GM18505 (cell line): ENCODE data around the gene CYLD.
A peak's percentile ranks its signal among the peaks of the same experiment; 100 is the strongest.

Source experiments
- ATAC-seq: cut with Tn5 transposase; IDR thresholded peaks from one replicate; pipeline ENCODE4 v1.9.1; 2021; ENCODE audit not compliant: unreplicated experiment
- POLR2A ChIP-seq: IDR thresholded peaks from 4 replicates; pipeline ENCODE4 v1.6.1; 2011; ENCODE audit warnings: borderline replicate concordance; ENCODE audit not compliant: insufficient read depth, insufficient read length; ENCODE audit errors: extremely low read depth

The CYLD gene

DNA sequence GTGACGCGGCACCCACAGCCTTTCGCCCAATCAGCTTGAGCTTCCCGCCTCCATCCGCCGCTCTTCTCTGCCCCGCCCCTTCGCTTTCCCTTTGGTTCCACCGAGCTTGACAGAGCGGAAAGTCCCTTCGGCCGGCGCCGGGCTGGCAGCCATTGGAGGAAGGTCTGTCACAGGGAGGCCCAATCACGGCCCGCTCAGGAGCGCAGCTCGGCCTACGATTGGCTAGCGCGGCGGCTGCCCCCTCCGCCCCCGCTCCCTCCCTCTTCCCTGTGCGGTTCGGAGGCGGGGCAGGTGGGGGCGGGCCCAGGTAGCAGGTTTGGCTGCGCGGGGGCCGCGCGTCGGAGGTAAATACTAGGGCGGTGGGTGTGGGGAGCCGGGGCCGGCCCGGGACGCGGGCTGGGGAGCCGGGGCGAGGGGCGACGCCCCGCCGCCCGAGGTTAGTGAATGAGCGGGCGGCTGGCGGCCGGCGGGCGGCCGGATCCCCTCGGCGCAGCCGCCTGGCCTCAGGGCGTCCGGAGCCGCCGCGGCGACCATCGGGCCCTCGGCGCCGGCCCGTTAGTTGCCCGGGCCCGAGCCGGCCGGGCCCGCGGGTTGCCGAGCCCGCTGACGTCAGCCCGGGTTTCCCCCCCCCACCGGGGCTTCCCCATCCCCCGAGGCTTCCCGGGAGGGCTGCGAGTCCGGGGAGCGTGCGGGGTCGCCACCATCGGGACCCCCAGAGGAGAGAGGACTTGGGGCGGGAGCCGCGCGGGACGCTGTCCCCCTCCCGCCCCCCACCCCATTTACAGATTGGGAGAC is at the start of gene CYLD:
TSS of gene CYLD (plus strand) at position 306 of the 795 bp plus-strand sequence. CDS start 7,613 bp downstream, outside the sequence.
- peak; percentile 88 for ATAC-seq
- TF ChIP-seq POLR2A = peak; percentile 54

DNA sequence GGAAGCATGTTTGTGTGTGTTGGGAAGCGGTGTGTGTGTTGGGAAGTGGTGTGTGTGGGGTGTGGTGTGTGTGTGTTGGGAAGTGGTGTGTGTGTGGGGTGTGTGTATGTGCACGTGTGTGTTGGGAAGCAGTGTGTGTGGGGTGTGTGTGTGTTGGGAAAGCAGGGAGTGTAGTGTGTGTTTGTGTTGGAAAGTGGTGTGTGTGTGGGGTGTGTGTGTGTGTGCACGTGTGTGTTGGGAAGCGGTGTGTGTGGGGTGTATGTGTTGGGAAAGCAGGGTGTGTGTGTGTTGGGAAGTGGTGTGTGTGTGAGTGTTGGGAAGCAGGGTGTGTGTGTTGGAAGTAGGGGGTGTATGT is 49.3 kb upstream of the CYLD start:
- no peak for ATAC-seq

DNA sequence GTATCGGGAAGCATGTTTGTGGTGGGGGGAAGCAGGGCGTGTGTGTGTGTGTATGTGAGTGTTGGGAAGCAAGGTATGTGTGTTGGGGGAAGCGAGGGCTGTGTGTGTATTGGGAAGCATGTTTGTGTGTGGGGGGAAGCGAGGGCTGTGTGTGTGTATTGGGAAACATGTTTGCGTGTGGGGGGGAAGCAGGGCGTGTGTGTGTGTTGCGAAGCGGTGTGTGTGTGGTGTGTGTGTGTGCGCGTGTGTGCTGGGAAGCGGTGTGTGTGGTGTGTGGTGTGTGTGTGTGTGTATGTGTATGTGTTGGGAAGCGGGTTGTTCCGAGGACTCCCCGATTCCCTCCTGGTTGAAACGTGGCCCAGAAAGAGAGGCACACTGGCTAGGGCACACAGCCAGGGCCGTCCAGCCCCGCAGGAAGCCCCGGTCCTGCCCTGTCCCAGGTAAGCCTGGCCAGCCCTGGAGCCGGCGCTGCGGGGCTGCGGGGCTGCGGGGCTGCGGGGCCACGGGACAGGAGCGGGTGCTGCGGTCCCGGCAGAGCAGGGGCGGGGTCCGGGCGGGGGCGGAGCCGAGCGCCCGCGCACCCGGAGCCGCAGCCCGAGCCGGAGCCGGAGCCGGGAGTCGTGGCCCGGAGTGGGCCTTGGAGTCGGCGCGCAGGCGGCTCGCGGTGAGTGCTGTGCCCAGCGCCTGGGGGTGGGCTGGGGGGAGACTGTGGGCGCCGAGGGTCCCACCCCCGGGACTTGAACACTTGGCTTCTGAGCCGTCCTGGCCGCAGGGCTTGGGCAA is 48.7 kb upstream of the CYLD start, which contains the start of gene NOD2:
TSS of gene NOD2 (plus strand) at position 608 of the 783 bp plus-strand sequence. CDS start 5,890 bp downstream, outside the sequence.
- peak; percentile 49 for TF ChIP-seq POLR2A

More for the DNA sequence above, 49.3 kb upstream of the CYLD start:
- TF ChIP-seq POLR2A = no peak

DNA sequence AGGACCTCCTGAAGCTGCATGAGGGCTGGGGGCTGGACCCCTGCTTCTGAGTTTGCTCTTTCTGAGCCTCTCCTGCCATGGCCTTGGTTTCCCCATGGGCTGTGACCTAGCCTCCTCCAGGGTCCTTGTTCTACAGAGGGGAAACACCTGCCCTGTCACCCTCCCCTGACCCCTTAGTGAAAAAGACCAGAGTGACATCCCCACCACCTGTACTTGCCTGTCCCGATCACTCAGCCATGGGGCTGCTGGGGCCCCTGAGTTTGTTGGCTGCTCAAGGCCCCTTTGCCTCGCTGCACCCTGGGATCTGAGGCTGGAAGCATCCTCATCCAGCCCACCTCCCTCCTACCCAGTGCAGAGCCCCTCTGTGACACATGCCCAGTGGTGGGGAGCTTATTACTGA is 47.7 kb upstream of the CYLD start:
- ATAC-seq = peak; percentile 25
- no peak for TF ChIP-seq POLR2A

More for the DNA sequence above, 48.7 kb upstream of the CYLD start, which contains the start of gene NOD2:
- ATAC-seq = no peak

DNA sequence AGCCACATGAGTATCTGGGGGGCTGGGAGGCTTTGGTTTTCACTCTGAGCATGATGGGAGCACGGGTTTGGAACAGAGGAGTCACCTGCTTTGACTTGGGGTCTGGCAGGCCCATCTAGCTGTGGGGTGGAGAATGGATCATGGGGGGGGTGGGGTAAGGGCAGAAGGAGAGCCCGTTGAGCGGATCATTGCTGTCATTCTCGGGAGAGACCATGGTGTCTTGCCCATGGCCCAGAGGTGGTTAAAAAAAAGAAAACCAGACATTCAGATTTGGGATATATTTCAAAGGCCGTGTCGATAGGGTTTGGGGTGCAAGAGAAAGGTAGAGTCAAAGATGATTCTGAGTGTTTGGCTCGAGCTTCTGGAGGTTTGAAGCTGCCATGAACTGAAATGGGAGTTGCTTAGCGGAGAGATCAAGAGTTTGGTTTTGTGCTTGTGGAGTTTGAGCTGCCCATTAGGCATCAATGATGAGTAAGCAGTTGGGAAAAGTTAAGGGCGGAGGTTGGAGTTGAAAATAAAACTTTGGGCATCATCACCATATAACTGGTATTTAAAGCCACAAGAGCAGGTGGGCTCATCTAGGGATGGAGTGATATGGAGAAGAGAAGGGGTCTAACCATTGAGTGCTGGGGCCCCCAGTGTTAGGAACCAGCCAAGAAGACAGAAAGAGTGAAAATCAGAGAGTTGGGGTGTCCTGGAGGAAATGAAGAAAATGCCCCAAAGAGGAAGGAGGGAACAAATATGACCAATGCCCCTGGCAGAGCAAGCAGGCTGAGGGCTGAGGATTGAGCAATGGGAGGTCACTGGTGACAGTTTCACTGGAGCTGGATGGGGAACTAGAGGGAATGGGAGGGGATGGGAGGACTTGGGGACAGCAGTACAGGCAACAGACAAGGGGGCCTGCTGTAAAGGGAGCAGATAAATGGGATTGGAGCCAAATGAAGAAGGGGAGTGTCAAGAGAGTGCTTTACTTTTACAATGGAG is 46.6 kb upstream of the CYLD start:
- TF ChIP-seq POLR2A = no peak
- ATAC-seq = no peak

DNA sequence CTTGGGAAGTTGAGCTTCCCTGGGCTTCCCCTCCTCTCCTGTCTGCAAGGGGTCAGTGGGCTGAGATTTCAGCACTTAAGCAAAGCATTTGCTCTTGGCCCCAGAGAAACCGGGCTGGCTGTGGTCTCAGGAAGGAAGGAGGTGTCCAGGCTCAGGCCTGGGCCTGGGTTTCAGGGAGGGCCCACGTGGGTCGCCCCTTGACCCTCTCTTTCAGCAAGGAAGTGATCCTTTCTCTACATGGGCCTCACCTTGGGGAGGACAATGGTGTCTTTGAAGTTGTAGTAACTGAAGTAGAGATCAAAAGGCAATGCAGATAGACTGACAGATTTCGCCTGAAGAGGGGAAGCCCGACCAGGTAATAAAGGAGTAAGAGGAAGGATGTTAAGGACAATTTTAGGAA is 45.8 kb upstream of the CYLD start:
- no peak for TF ChIP-seq POLR2A
- ATAC-seq = no peak

DNA sequence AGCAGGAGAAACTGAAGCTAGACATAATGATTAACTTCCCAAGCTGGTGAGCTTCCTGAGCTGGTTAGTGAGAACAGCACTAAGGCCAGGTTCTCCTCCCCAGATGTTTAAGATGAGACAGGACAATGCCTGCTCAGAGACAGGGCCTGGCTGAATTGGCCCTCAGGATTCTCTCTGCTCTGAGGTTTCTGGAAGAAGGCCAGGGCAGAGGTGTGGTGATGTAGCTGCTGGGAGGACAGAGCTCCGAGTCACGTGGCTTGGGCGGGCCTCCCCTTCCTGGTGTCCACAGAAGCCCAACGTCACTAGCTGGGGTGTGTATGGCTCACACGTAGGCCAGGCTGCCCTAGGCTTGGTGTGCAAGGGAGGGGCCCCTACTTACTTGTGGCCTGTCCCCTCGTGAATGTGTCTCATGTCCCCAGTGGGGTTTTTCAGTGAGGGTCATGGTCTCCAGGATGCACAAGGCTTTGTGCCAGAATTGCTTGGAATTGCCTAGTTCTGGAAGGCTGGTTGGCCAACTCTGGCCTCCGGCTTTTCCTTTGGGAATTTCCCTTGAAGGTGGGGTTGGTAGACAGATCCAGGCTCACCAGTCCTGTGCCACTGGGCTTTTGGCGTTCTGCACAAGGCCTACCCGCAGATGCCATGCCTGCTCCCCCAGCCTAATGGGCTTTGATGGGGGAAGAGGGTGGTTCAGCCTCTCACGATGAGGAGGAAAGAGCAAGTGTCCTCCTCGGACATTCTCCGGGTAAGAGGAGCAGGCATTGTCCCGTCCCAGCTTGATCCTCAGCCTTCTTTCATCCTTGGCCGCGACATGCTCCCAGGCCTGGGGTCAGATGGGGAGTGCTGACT is 45.1 kb upstream of the CYLD start:
- ATAC-seq = peak; percentile 50
- peak; percentile 60 for TF ChIP-seq POLR2A

DNA sequence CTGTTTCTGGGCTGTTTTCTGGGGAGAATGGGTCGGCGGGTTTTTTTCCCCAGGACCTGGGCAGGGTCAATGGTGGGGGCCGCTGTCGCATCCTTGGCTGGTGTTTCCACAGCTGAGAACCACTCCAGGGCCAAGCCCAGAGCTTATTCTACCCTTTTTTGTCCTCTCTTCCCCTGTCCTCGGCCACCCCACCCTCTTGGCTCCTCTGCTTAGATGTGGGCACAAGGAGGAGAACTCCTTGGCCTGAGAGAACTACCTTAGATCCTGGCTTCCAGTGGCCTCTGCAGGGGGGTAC is 44.5 kb upstream of the CYLD start:
- TF ChIP-seq POLR2A = no peak
- ATAC-seq = no peak

DNA sequence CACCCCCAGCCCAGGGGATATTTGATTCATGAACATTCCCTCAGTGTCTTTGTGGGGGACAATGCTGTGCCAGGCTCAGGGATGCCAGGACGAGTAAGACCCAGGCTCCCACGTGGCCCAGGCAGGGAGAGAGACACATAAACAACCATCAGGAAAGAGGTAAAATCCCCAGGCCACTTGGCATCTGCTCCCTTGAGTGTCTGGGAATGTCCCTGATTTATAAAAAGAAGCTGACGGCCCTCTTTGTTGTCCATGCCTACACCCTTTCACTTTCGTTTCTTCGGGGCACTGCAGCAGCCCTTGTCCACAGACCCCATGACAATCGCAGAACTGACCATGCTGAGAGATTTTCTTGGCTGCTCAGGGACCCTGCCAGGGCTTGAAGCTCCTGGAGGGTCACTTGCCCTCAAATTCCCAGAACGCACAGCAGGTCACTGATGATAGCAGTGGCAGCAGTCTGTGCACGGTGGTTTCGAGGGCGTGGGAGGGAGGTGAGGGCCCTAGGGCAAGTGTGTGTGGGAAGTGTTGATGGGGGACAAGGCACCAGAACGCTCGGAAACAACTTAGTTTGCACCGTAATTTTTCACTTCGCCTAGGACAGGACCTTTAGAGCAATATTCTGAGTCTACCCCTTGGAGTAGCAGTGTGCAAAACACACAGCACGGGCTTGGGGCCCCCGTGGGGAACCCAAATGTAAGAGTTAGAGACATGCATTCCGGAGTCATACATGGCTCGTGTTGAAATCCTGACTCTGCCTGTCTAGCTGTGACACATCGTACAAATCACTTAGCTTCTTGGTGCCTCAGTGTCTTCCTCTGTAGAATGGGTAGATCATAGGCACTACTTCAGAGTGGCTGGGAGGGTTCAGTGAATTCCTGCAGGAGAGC is 43.8 kb upstream of the CYLD start:
- peak; percentile 34 for ATAC-seq
- peak; percentile 18 for TF ChIP-seq POLR2A

DNA sequence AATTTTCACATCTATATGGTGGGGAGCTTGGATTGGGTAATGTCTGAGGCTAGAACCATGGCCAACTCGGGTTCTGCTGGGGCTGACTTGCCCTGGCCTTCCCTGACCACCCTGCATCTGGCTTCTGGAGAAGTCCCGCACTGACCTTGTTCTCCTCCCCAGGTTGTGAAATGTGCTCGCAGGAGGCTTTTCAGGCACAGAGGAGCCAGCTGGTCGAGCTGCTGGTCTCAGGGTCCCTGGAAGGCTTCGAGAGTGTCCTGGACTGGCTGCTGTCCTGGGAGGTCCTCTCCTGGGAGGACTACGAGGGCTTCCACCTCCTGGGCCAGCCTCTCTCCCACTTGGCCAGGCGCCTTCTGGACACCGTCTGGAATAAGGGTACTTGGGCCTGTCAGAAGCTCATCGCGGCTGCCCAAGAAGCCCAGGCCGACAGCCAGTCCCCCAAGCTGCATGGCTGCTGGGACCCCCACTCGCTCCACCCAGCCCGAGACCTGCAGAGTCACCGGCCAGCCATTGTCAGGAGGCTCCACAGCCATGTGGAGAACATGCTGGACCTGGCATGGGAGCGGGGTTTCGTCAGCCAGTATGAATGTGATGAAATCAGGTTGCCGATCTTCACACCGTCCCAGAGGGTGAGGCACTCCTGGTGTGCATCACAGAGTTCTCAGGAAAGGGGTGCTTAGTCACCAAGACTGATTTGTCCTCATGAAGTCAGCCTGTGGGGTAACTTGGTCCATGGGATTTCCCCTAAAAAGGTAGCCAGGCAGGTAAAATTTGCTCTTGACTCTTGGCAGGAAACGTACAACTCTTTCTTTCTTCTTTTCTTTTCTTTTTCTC is 42.3 kb upstream of the CYLD start:
- ATAC-seq = no peak
- no peak for TF ChIP-seq POLR2A

DNA sequence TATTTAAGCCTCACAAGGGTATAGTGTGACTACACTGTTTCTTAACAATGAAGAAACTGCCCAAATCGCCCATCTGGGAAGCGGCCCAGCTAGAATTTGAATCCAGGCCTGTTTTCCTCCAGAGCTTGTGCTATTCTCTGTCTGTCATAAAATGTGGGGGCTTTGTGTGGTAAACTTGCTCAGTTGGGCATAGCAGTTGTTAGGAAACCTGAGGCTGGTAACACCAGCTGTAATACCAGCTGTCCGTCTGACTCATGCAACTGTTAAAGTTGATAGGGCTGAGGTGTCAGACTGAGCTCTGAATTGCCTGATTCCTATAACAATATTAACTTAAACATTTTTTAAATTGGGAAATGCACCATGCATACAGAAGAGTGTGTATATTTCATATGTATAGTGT is 39.2 kb upstream of the CYLD start:
- TF ChIP-seq POLR2A = no peak
- ATAC-seq = no peak

DNA sequence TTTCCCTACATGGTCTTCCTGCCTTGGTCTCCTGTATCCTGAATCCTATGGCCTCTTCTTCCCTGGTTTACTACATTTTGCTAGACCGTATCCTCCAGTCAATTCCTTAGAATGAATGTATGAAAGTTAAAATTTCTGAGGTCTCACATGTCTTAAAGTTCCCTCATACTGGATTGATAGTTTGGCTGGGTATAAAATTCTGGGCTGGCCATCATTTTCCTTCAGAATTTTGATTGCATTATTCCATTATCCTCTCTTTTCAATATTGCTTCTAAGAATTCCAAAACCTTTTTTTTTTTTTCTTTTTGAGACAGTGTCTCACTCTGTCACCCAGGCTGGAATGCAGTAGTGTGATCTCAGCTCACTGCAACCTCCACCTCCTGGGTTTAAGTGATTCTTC is 37.6 kb upstream of the CYLD start:
- no peak for ATAC-seq
- no peak for TF ChIP-seq POLR2A
